IPS-18c (cell line): Measurements from ENCODE around the gene HP1BP3.
A peak's percentile ranks its signal among the peaks of the same experiment; 100 is the strongest.

Experiments
- H3K4me3 ChIP-seq: 2 replicates; pipeline ENCODE4 v1.7.0; 2013; ENCODE audit warnings: low read depth, mild to moderate bottlenecking, low read length, moderate library complexity; ENCODE audit not compliant: insufficient read depth
- H3K9me3 ChIP-seq: one replicate; pipeline ENCODE4 v1.6.1; 2013; ENCODE audit warnings: mild to moderate bottlenecking, low read length, moderate library complexity; ENCODE audit not compliant: control insufficient read depth, insufficient read depth

Gene HP1BP3

GRCh38 chr1:20732071-20732587, 55.0 kb downstream of the HP1BP3 start:
- H3K9me3 ChIP-seq = no peaks in the 10 kb centered on the region
- peak overlapping the region; percentile 80 for H3K4me3 ChIP-seq

- peak overlapping the region; percentile 80 for H3K4me3 ChIP-seq
- no peaks in the 10 kb centered on the region for H3K9me3 ChIP-seq
These were observed 55.8 kb downstream of the HP1BP3 start for GRCh38 chr1:20731057-20731991.

- Histone ChIP-seq H3K4me3 (peak overlapping the region; percentile 80; the same call in 1 of the 2 replicates), H3K9me3 (no peaks in the 10 kb centered on the region)
These were observed 56.4 kb downstream of the HP1BP3 start for GRCh38 chr1:20730690-20731056.

- Histone ChIP-seq H3K4me3 (peak overlapping the region; percentile 26; the same call in 1 of the 2 replicates), H3K9me3 (no peaks in the 10 kb centered on the region)
These were observed 57.0 kb downstream of the HP1BP3 start for GRCh38 chr1:20729990-20730689.

GRCh38 chr1:20729155-20729931, 57.8 kb downstream of the HP1BP3 start:
- H3K4me3 ChIP-seq = peak overlapping the region; percentile 26; the same call in 1 of the 2 replicates
- H3K9me3 ChIP-seq = no peaks in the 10 kb centered on the region

GRCh38 chr1:20728371-20729154, 58.5 kb downstream of the HP1BP3 start:
- Histone ChIP-seq H3K9me3 (no peaks in the 10 kb centered on the region), H3K4me3 (no peak overlapping the region; the same call in 1 of the 2 replicates)

GRCh38 chr1:20727746-20728316, 59.3 kb downstream of the HP1BP3 start:
- Histone ChIP-seq H3K9me3 (no peaks in the 10 kb centered on the region), H3K4me3 (peak overlapping the region; percentile 36; the same call in 1 of the 2 replicates)

GRCh38 chr1:20726932-20727745, 60.0 kb downstream of the HP1BP3 start:
- Histone ChIP-seq H3K9me3 (no peaks in the 10 kb centered on the region), H3K4me3 (no peak overlapping the region)

- no peaks in the 10 kb centered on the region for H3K9me3 ChIP-seq
These were observed 60.8 kb downstream of the HP1BP3 start for GRCh38 chr1:20726118-20726911.

GRCh38 chr1:20725189-20726117, 61.7 kb downstream of the HP1BP3 start:
- no peak overlapping the region for H3K4me3 ChIP-seq
- H3K9me3 ChIP-seq = no peaks in the 10 kb centered on the region

More at GRCh38 chr1:20726118-20726911, 60.8 kb downstream of the HP1BP3 start:
- no peak overlapping the region for H3K4me3 ChIP-seq

- H3K4me3 ChIP-seq = no peak overlapping the region
- no peaks in the 10 kb centered on the region for H3K9me3 ChIP-seq
These were observed 62.5 kb downstream of the HP1BP3 start for GRCh38 chr1:20724364-20725188.

- no peaks in the 10 kb centered on the region for H3K9me3 ChIP-seq
These were observed 63.4 kb downstream of the HP1BP3 start for GRCh38 chr1:20723537-20724363.

More at GRCh38 chr1:20723537-20724363, 63.4 kb downstream of the HP1BP3 start:
- H3K4me3 ChIP-seq = no peak overlapping the region
